HCT116 (cell line): Measurements from ENCODE around the gene IL1RN. TPM values are rescaled to one million over a fixed set of nuclear protein-coding genes. Genes with fewer than 3 reads are reported as not detected.

ENCODE experiments used
- ATAC-seq: fragments of 200-7000 bp; cut with Tn5 transposase; 2 replicates; pipeline ENCODE4 v1.9.1; 2020; ENCODE audit warnings: mild to moderate bottlenecking, moderate library complexity
- BruUV-seq: library from RNA; stranded (reverse); fragments of 400-500 nt; replicated peaks from 2 replicates; lab custom pipeline; 2021; lab: Mats Ljungman, UMichigan
- CTCF ChIA-PET: fragments of 300-600 bp; sonication (Branson Sonifier 250); formaldehyde crosslinking; loops from one replicate; lab custom pipeline; 2021; ENCODE audit warnings: antibody characterized with exemption; lab: Charles Lee
- POLR2A ChIA-PET: fragments of 300-600, 350-600 bp; sonication (Branson Sonifier 250); formaldehyde crosslinking; loops from one replicate; lab custom pipeline; 2021; ENCODE audit warnings: antibody characterized with exemption; lab: Charles Lee
- RAD21 ChIA-PET, 2 experiments: fragments of 300-600 bp; sonication (Branson Sonifier 250); formaldehyde crosslinking; loops; one replicate each; lab custom pipeline; 2023; ENCODE audit warnings: low total read pairs in 2 of 2; ENCODE audit not compliant: uncharacterized antibody in 2 of 2, unreplicated experiment in 2 of 2, low non-redundant PET in 1 of 2; lab: Charles Lee
- DNase-seq: peaks from one replicate; pipeline ENCODE4 v3.0.0-alpha.2; 2010; ENCODE audit warnings: low read depth, low spot score
- H2AFZ ChIP-seq: fragments of 200-600 bp; shearing (Covaris generic), sonication (generic); 2 replicates; pipeline ENCODE4 v1.6.1; 2017; ENCODE audit warnings: low read depth, mixed run types, mixed read lengths, antibody characterized with exemption, low read length; ENCODE audit not compliant: poor library complexity, severe bottlenecking
- H3K27ac ChIP-seq: 2 replicates; pipeline ENCODE4 v1.5.1; 2012; ENCODE audit warnings: low read depth, low read length
- H3K27me3 ChIP-seq: fragments of 200-600 bp; sonication (generic); 2 replicates; pipeline ENCODE4 v1.6.1; 2016; ENCODE audit warnings: mixed run types, low read length, mixed read lengths; ENCODE audit not compliant: insufficient read depth
- H3K36me3 ChIP-seq, 2 experiments: fragments of 200-500 bp in 1 of 2; fragments of 200-600 bp in 1 of 2; sonication (Bioruptor generic) in 1 of 2; sonication (generic) in 1 of 2; 2 replicates each; pipeline versions ENCODE4 v1.5.1 to v1.6.1; 2014 to 2016; ENCODE audit warnings: low read length in 2 of 2, inconsistent platforms in 1 of 2, mixed read lengths in 1 of 2, mixed run types in 1 of 2; ENCODE audit not compliant: insufficient read depth in 2 of 2, control insufficient read depth in 1 of 2
- H3K4me1 ChIP-seq, 2 experiments: fragments of 200-600 bp in 1 of 2; sonication (generic) in 1 of 2; 2 replicates each; pipeline versions ENCODE4 v1.5.1 to v1.6.1; 2012 to 2017; ENCODE audit warnings: low read length in 2 of 2, inconsistent platforms in 1 of 2, mild to moderate bottlenecking in 1 of 2, mixed read lengths in 1 of 2, mixed run types in 1 of 2, moderate library complexity in 1 of 2; ENCODE audit not compliant: insufficient read depth in 2 of 2, control insufficient read depth in 1 of 2
- H3K4me2 ChIP-seq: fragments of 200-600 bp; sonication (generic); 2 replicates; pipeline ENCODE4 v1.6.1; 2017; ENCODE audit warnings: mixed run types, low read length, mixed read lengths
- H3K4me3 ChIP-seq, 2 experiments: fragments of 200-600 bp in 1 of 2; sonication (generic) in 1 of 2; replicated peaks in 1 of 2; 2 replicates each; pipeline ENCODE4 v1.5.1; 2011 to 2016; ENCODE audit warnings: low read length in 2 of 2, control low read depth in 1 of 2, low read depth in 1 of 2, mild to moderate bottlenecking in 1 of 2, mixed read lengths in 1 of 2, mixed run types in 1 of 2
- H3K79me2 ChIP-seq: fragments of 200-600 bp; sonication (generic); 2 replicates; pipeline ENCODE4 v1.6.1; 2017; ENCODE audit warnings: mild to moderate bottlenecking, mixed run types, low read length, moderate library complexity, mixed read lengths; ENCODE audit not compliant: insufficient read depth
- H3K9ac ChIP-seq: fragments of 200-600 bp; sonication (generic); 2 replicates; pipeline ENCODE4 v1.6.1; 2016; ENCODE audit warnings: low read length, mixed read lengths
- H3K9me2 ChIP-seq: fragments of 200-600 bp; sonication (generic), shearing (Covaris generic); 2 replicates; pipeline ENCODE4 v1.6.1; 2017; ENCODE audit warnings: mixed run types, mild to moderate bottlenecking, moderate library complexity; ENCODE audit not compliant: insufficient read depth
- H3K9me3 ChIP-seq, 2 experiments: fragments of 200-500 bp in 1 of 2; fragments of 200-600 bp in 1 of 2; sonication (Bioruptor generic) in 1 of 2; sonication (generic) in 1 of 2; 2 replicates each; pipeline ENCODE4 v1.6.1; 2014 to 2017; ENCODE audit warnings: low read length in 2 of 2, mixed read lengths in 2 of 2, inconsistent platforms in 1 of 2, low read depth in 1 of 2, mild to moderate bottlenecking in 1 of 2, mixed run types in 1 of 2, moderate library complexity in 1 of 2; ENCODE audit not compliant: control insufficient read depth in 1 of 2, insufficient read depth in 1 of 2
- H4K20me1 ChIP-seq: fragments of 200-600 bp; sonication (generic), shearing (Covaris generic); 2 replicates; pipeline ENCODE4 v1.6.1; 2017; ENCODE audit warnings: mixed run types, mild to moderate bottlenecking, moderate library complexity; ENCODE audit not compliant: insufficient read depth
- ATF3 ChIP-seq: IDR thresholded peaks from 2 replicates; pipeline ENCODE4 v1.6.1; 2012
- CBX3 ChIP-seq: IDR thresholded peaks from 2 replicates; pipeline ENCODE4 v1.6.1; 2012; ENCODE audit warnings: low read depth
- CEBPB ChIP-seq: IDR thresholded peaks from 2 replicates; pipeline ENCODE4 v1.6.1; 2012; ENCODE audit warnings: low read depth
- CTCF ChIP-seq, 3 experiments: fragments of 200-600 bp in 1 of 3; sonication (generic) in 1 of 3; IDR thresholded peaks in 2 of 3; conservative IDR thresholded peaks in 1 of 3; 2 replicates each; pipeline ENCODE4 v1.5.1; 2012 to 2017; ENCODE audit warnings: low read depth in 2 of 3, low read length in 2 of 3, antibody characterized with exemption in 1 of 3, borderline replicate concordance in 1 of 3, control low read depth in 1 of 3, mild to moderate bottlenecking in 1 of 3, mixed read lengths in 1 of 3, mixed run types in 1 of 3, moderate library complexity in 1 of 3; ENCODE audit not compliant: insufficient read depth in 1 of 3
- EGR1 ChIP-seq: IDR thresholded peaks from 2 replicates; pipeline ENCODE4 v1.6.1; 2012; ENCODE audit warnings: low read depth
- FOSL1 ChIP-seq: IDR thresholded peaks from 2 replicates; pipeline ENCODE4 v1.6.1; 2012; ENCODE audit warnings: low read depth
- JUND ChIP-seq: IDR thresholded peaks from 2 replicates; pipeline ENCODE4 v1.6.1; 2012
- POLR2A ChIP-seq: IDR thresholded peaks from 2 replicates; pipeline ENCODE4 v1.7.0; 2011; ENCODE audit warnings: borderline replicate concordance; ENCODE audit not compliant: insufficient read depth, insufficient read length; ENCODE audit errors: extremely low read depth
- POLR2AphosphoS5 ChIP-seq: IDR thresholded peaks from 2 replicates; pipeline ENCODE4 v1.6.1; 2011; ENCODE audit warnings: mild to moderate bottlenecking, low read depth, low read length, moderate library complexity
- RAD21 ChIP-seq: IDR thresholded peaks from 2 replicates; pipeline ENCODE4 v1.6.1; 2012; ENCODE audit warnings: low read depth, mild to moderate bottlenecking
- SIN3A ChIP-seq: IDR thresholded peaks from 2 replicates; pipeline ENCODE4 v1.6.1; 2012; ENCODE audit warnings: low read depth
- SP1 ChIP-seq: IDR thresholded peaks from 2 replicates; pipeline ENCODE4 v1.6.1; 2012; ENCODE audit warnings: low read depth
- TCF7L2 ChIP-seq: IDR thresholded peaks from 2 replicates; pipeline ENCODE4 v1.7.0; 2011; ENCODE audit warnings: borderline replicate concordance, inconsistent platforms; ENCODE audit not compliant: insufficient read depth, insufficient read length; ENCODE audit errors: extremely low read depth
- YY1 ChIP-seq: IDR thresholded peaks from 2 replicates; pipeline ENCODE4 v1.6.1; 2011; ENCODE audit warnings: low read length, low read depth, moderate library complexity, mild to moderate bottlenecking; ENCODE audit not compliant: insufficient replicate concordance; ENCODE audit errors: extremely low read depth
- ZBTB33 ChIP-seq: IDR thresholded peaks from 2 replicates; pipeline ENCODE4 v1.6.1; 2011; ENCODE audit warnings: mild to moderate bottlenecking, low read length, moderate library complexity; ENCODE audit not compliant: insufficient replicate concordance; ENCODE audit errors: extremely low read depth
- ZNF274 ChIP-seq: fragments of 200-500 bp; sonication (Bioruptor generic); IDR thresholded peaks from 2 replicates; pipeline ENCODE4 v1.6.1; 2014; ENCODE audit warnings: mild to moderate bottlenecking, low read depth, low read length, inconsistent platforms
- intact Hi-C: fragments of 100-400 bp; cut with micrococcal nuclease; formaldehyde crosslinking; loops from 2 replicates; pipeline ENCODE4 v1.10.0; 2022
- total RNA-seq: library from RNA; stranded (reverse); gene quantifications from one replicate; pipeline ENCODE4 v1.2.1, GENCODE V29; 2021; ENCODE audit not compliant: unreplicated experiment
- TF ChIP-seq, protein P1 (sequence below): IDR thresholded peaks from 2 replicates; pipeline ENCODE4 v1.6.1; 2012

Gene IL1RN
- total RNA-seq, 1 experiment from 2014 or later, result 0.25 TPM

DNA sequence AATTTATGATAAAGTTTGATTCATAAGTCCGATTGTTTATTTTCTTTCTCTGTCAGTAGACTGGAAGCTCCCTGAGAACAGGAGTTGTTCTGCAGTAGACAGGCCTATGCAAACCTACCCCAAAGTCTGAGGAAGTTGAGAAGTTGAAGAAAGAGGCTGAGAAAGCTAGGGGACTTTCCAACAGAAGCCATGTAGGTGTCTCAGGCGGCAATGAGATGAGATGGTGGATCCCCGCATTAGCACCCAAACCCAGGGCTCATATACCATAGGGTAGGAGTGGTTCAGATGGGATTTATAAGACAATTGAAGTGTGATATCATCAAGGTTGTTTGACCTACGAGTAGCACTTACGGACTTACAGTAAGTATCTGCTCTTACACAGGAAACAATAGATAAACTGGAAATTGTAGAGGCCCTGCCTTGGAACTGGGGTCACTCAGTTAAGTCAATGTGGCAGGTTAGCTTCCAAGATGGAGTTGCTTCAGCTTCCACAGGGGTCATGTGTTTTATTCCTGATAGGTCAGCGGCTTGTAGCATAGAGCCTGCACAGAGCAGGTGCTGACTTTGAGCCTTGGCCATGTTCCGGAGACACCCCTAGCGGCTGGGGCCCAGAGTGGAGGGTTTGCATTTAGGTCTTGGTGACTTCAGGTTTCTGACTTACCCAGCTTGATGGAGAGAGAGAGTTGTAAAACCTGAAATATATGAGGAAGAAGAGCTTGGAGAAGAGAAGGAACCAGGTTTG is 44.1 kb downstream of the IL1RN start:
- CTCF ChIA-PET, result no interaction called here
- intact Hi-C loops, result no loop called here
- H3K9me3 ChIP-seq, result no peaks in the 10 kb centered on the region
- POLR2A ChIA-PET, result no interaction called here
- H4K20me1 ChIP-seq, result no peaks in the 10 kb centered on the region
- no peaks in the 10 kb centered on the region for H3K79me2 ChIP-seq
- no peaks in the 10 kb centered on the region for H3K4me1 ChIP-seq
- RAD21 ChIA-PET, result no interaction called here
- H3K27me3 ChIP-seq, result no peaks in the 10 kb centered on the region
- H3K36me3 ChIP-seq, result no peaks in the 10 kb centered on the region
- no peaks in the 10 kb centered on the region for H3K9me2 ChIP-seq
- BruUV-seq, result no TSS peak
- H3K4me2 ChIP-seq, result no peak overlapping the region
- H2AFZ ChIP-seq, result no peak overlapping the region
- ATAC-seq, result peak; percentile 42; the same call in 1 of the 2 replicates
- no peak overlapping the region for H3K27ac ChIP-seq
- no peak overlapping the region for H3K4me3 ChIP-seq
- no peak overlapping the region for H3K9ac ChIP-seq
- no peak for TF ChIP-seq TCF7L2
- TF ChIP-seq EGR1, result no peak
- TF ChIP-seq ZNF274, result no peak
- TF ChIP-seq SP1, result no peak
- TF ChIP-seq CEBPB, result no peak
- no peak for TF ChIP-seq ZBTB33
- no peak for TF ChIP-seq YY1
- TF ChIP-seq SIN3A, result no peak
- TF ChIP-seq ATF3, result no peak
- TF ChIP-seq FOSL1, result no peak
- TF ChIP-seq, protein P1, sequence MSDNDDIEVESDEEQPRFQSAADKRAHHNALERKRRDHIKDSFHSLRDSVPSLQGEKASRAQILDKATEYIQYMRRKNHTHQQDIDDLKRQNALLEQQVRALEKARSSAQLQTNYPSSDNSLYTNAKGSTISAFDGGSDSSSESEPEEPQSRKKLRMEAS, result no peak
- no peak for TF ChIP-seq CBX3
- no peak for TF ChIP-seq POLR2A
- no peak for TF ChIP-seq JUND
- TF ChIP-seq CTCF (IDR thresholded peaks at IDR 0.05 in 2 of 3, conservative IDR thresholded peaks at IDR 0.05 in 1 of 3; ENCODE audit: borderline replicate concordance in 1 of 3, insufficient read depth in 1 of 3, low read depth in 2 of 3, low read length in 2 of 3), result no peak
- TF ChIP-seq POLR2AphosphoS5, result no peak
- TF ChIP-seq RAD21, result no peak
- no peak for DNase-seq
